ENCODE results near the gene IGSF3.

IGSF3 gene

GRCh38 chr1:116667078-116667574 lies 407 bp downstream of the IGSF3 start:
- H3K4me1 ChIP-seq (ENCODE audit: low read depth, poor library complexity, severe bottlenecking), result no peaks in the 10 kb centered on the region
- H2AFZ ChIP-seq (ENCODE audit: low read depth), result peak overlapping the region; percentile 71
- H3K79me2 ChIP-seq (ENCODE audit: insufficient read depth, low read depth), result no peaks in the 10 kb centered on the region
- peak overlapping the region; percentile 51 for H3K4me2 ChIP-seq
- no peaks in the 10 kb centered on the region for H3K27me3 ChIP-seq (ENCODE audit: insufficient read depth, low read depth)
- no peak overlapping the region for H3K4me3 ChIP-seq (IDR thresholded peaks at IDR 0.05; ENCODE audit: insufficient read depth, low read depth, low read length)
- H3K9ac ChIP-seq, result no peak overlapping the region; the same call in 1 of the 2 replicates
- no peaks in the 10 kb centered on the region for H4K20me1 ChIP-seq (ENCODE audit: insufficient read depth)
- H3K27ac ChIP-seq, result no peak overlapping the region
- TF ChIP-seq CTCF (conservative IDR thresholded peaks at IDR 0.05; ENCODE audit: low read depth, low read length), result no peak
- H3K36me3 ChIP-seq (ENCODE audit: insufficient read depth), result no peaks in the 10 kb centered on the region

GRCh38 chr1:116666187-116667077 lies 1.1 kb downstream of the IGSF3 start:
- H3K9ac ChIP-seq, result no peak overlapping the region; the same call in 1 of the 2 replicates
- H3K36me3 ChIP-seq (ENCODE audit: insufficient read depth), result no peaks in the 10 kb centered on the region
- H3K79me2 ChIP-seq (ENCODE audit: insufficient read depth, low read depth), result no peaks in the 10 kb centered on the region
- H4K20me1 ChIP-seq (ENCODE audit: insufficient read depth), result no peaks in the 10 kb centered on the region
- H3K27ac ChIP-seq, result no peak overlapping the region
- peak overlapping the region; percentile 51 for H3K4me2 ChIP-seq
- H2AFZ ChIP-seq (ENCODE audit: low read depth), result peak overlapping the region; percentile 71; the same call in 1 of the 2 replicates
- H3K4me3 ChIP-seq (IDR thresholded peaks at IDR 0.05; ENCODE audit: insufficient read depth, low read depth, low read length), result no peak overlapping the region
- H3K4me1 ChIP-seq (ENCODE audit: low read depth, poor library complexity, severe bottlenecking), result no peaks in the 10 kb centered on the region
- no peak for TF ChIP-seq CTCF (conservative IDR thresholded peaks at IDR 0.05; ENCODE audit: low read depth, low read length)
- H3K27me3 ChIP-seq (ENCODE audit: insufficient read depth, low read depth), result no peaks in the 10 kb centered on the region

GRCh38 chr1:116664978-116665371 lies 2.6 kb downstream of the IGSF3 start:
- Histone ChIP-seq H2AFZ (ENCODE audit: low read depth) (no peak overlapping the region), H3K79me2 (ENCODE audit: insufficient read depth, low read depth) (no peaks in the 10 kb centered on the region), H3K4me3 (IDR thresholded peaks at IDR 0.05; ENCODE audit: insufficient read depth, low read depth, low read length) (no peak overlapping the region), H3K36me3 (ENCODE audit: insufficient read depth) (no peaks in the 10 kb centered on the region), H3K4me2 (no peak overlapping the region), H4K20me1 (ENCODE audit: insufficient read depth) (no peaks in the 10 kb centered on the region), H3K9ac (no peak overlapping the region), H3K27me3 (ENCODE audit: insufficient read depth, low read depth) (no peaks in the 10 kb centered on the region), H3K4me1 (ENCODE audit: low read depth, poor library complexity, severe bottlenecking) (no peaks in the 10 kb centered on the region), H3K27ac (no peak overlapping the region)
- no peak for TF ChIP-seq CTCF (conservative IDR thresholded peaks at IDR 0.05; ENCODE audit: low read depth, low read length)

GRCh38 chr1:116664366-116664977 lies 3.1 kb downstream of the IGSF3 start:
- Histone ChIP-seq H3K9ac (no peak overlapping the region), H3K4me1 (ENCODE audit: low read depth, poor library complexity, severe bottlenecking) (no peaks in the 10 kb centered on the region), H4K20me1 (ENCODE audit: insufficient read depth) (no peaks in the 10 kb centered on the region), H3K36me3 (ENCODE audit: insufficient read depth) (no peaks in the 10 kb centered on the region), H2AFZ (ENCODE audit: low read depth) (no peak overlapping the region), H3K27ac (no peak overlapping the region), H3K27me3 (ENCODE audit: insufficient read depth, low read depth) (no peaks in the 10 kb centered on the region), H3K4me3 (IDR thresholded peaks at IDR 0.05; ENCODE audit: insufficient read depth, low read depth, low read length) (no peak overlapping the region), H3K79me2 (ENCODE audit: insufficient read depth, low read depth) (no peaks in the 10 kb centered on the region), H3K4me2 (no peak overlapping the region)
- no peak for TF ChIP-seq CTCF (conservative IDR thresholded peaks at IDR 0.05; ENCODE audit: low read depth, low read length)

All from KMS-11 (cell line).